MM.1S (cell line): ENCODE results near the gene FGF21.
"Not testable (repeated sequence)": the region's sequence is repeated elsewhere in the genome, so short reads cannot be mapped to it uniquely, and the experiment has no call there.

Experiments used
- DNase-seq: peaks from one replicate; pipeline ENCODE4 v3.0.0-alpha.2; 2015
- H2AFZ ChIP-seq: fragments of 300-600 bp; sonication (generic); 2 replicates; pipeline ENCODE4 v1.6.0; 2016; ENCODE audit warnings: antibody characterized with exemption, low read length
- H3F3A ChIP-seq: fragments of 300-600 bp; sonication (generic); 2 replicates; pipeline ENCODE4 v1.6.1; 2016; ENCODE audit warnings: mild to moderate bottlenecking, antibody characterized with exemption, low read length, moderate library complexity, mixed read lengths; ENCODE audit not compliant: insufficient read depth
- H3K27ac ChIP-seq: fragments of 300-600 bp; sonication (generic); 2 replicates; pipeline ENCODE4 v1.5.1; 2016; ENCODE audit warnings: mild to moderate bottlenecking, low read length
- H3K27me3 ChIP-seq: fragments of 300-600 bp; sonication (generic); replicated peaks from 2 replicates; pipeline ENCODE4 v1.6.0; 2016; ENCODE audit warnings: low read length; ENCODE audit not compliant: insufficient read depth
- H3K36me3 ChIP-seq: fragments of 300-600 bp; sonication (generic); replicated peaks from 2 replicates; pipeline ENCODE4 v1.6.1; 2016; ENCODE audit warnings: mild to moderate bottlenecking, low read length, mixed read lengths; ENCODE audit not compliant: insufficient read depth
- H3K4me1 ChIP-seq: fragments of 300-600 bp; sonication (generic); 2 replicates; pipeline ENCODE4 v1.6.1; 2016; ENCODE audit warnings: low read length, mixed read lengths
- H3K4me2 ChIP-seq: fragments of 300-600 bp; sonication (generic); 2 replicates; pipeline ENCODE4 v1.6.0; 2016; ENCODE audit warnings: low read depth, low read length
- H3K4me3 ChIP-seq: fragments of 300-600 bp; sonication (generic); 2 replicates; pipeline ENCODE4 v1.5.1; 2016; ENCODE audit warnings: low read length, mixed read lengths
- H3K79me2 ChIP-seq: fragments of 300-600 bp; sonication (generic); 2 replicates; pipeline ENCODE4 v1.6.1; 2016; ENCODE audit warnings: mixed run types, low read length, mixed read lengths
- H3K9ac ChIP-seq: fragments of 300-600 bp; sonication (generic); 2 replicates; pipeline ENCODE4 v1.6.1; 2016; ENCODE audit warnings: low read length, mixed read lengths
- H3K9me2 ChIP-seq: fragments of 300-600 bp; sonication (generic); replicated peaks from 2 replicates; pipeline ENCODE4 v1.6.1; 2016; ENCODE audit warnings: mild to moderate bottlenecking, low read length, mixed read lengths; ENCODE audit not compliant: insufficient read depth
- H3K9me3 ChIP-seq: fragments of 300-600 bp; sonication (generic); replicated peaks from 2 replicates; pipeline ENCODE4 v1.6.1; 2016; ENCODE audit warnings: mild to moderate bottlenecking, low read length, mixed read lengths; ENCODE audit not compliant: insufficient read depth
- H4K20me1 ChIP-seq: fragments of 300-600 bp; sonication (generic); 2 replicates; pipeline ENCODE4 v1.6.1; 2016; ENCODE audit warnings: mild to moderate bottlenecking, low read length, moderate library complexity, mixed read lengths; ENCODE audit not compliant: insufficient read depth
- CTCF ChIP-seq: fragments of 300-600 bp; sonication (generic); IDR thresholded peaks from 2 replicates; pipeline ENCODE4 v1.5.1; 2016; ENCODE audit warnings: antibody characterized with exemption, low read length, mixed read lengths
- EZH2 ChIP-seq: fragments of 300-600 bp; sonication (generic); optimal IDR thresholded peaks from 2 replicates; pipeline ENCODE3; 2017; ENCODE audit warnings: low read depth, mild to moderate bottlenecking, antibody characterized with exemption, low read length, mixed read lengths
- EZH2phosphoT487 ChIP-seq: fragments of 300-600 bp; sonication (generic); IDR thresholded peaks from 2 replicates; pipeline ENCODE4 v1.6.1; 2018; ENCODE audit warnings: antibody characterized with exemption, low read length

Gene FGF21

GRCh38 chr19:48779636-48780035 lies 24.3 kb downstream of the FGF21 start:
- Histone ChIP-seq H3F3A (0 out of 2 replicates have a peak, but pooled peaks cover 4% of the 10 kb centered on the region), H3K9ac (no peak overlapping the region), H3K4me2 (no peak overlapping the region), H3K27ac (no peak overlapping the region), H3K79me2 (no peaks in the 10 kb centered on the region), H3K9me3 (no peaks in the 10 kb centered on the region), H3K27me3 (peaks cover 62% of the 10 kb centered on the region), H4K20me1 (no peaks in the 10 kb centered on the region), H3K4me3 (no peak overlapping the region), H3K9me2 (no peaks in the 10 kb centered on the region), H2AFZ (no peak overlapping the region), H3K4me1 (peaks cover 9% of the 10 kb centered on the region), H3K36me3 (no peaks in the 10 kb centered on the region)
- DNase-seq, result no peak
- TF ChIP-seq EZH2phosphoT487 (no peak), EZH2 (no peak), CTCF (no peak)

GRCh38 chr19:48780631-48781391 lies 25.5 kb downstream of the FGF21 start:
- Histone ChIP-seq H3K27me3 (peaks cover 73% of the 10 kb centered on the region), H3K36me3 (no peaks in the 10 kb centered on the region), H3K4me2 (0 out of 2 replicates have a peak overlapping the region, but pooled peaks have one; percentile 13), H3K9me3 (no peaks in the 10 kb centered on the region), H3K27ac (no peak overlapping the region), H3K9me2 (no peaks in the 10 kb centered on the region), H3K9ac (no peak overlapping the region), H3K4me3 (no peak overlapping the region), H4K20me1 (no peaks in the 10 kb centered on the region), H3K79me2 (no peaks in the 10 kb centered on the region), H3K4me1 (peaks cover 9% of the 10 kb centered on the region), H2AFZ (no peak overlapping the region), H3F3A (0 out of 2 replicates have a peak, but pooled peaks cover 4% of the 10 kb centered on the region)
- TF ChIP-seq CTCF (no peak), EZH2 (no peak), EZH2phosphoT487 (no peak)
- DNase-seq, result peak; percentile 18

GRCh38 chr19:48784527-48784926 lies 29.2 kb downstream of the FGF21 start:
- H2AFZ ChIP-seq, result no peak overlapping the region
- no peak for DNase-seq
- TF ChIP-seq EZH2, result no peak
- TF ChIP-seq CTCF, result peak; percentile 20
- TF ChIP-seq EZH2phosphoT487, result no peak

GRCh38 chr19:48786422-48786821 lies 31.1 kb downstream of the FGF21 start:
- H3K79me2 ChIP-seq, H3F3A ChIP-seq, H3K9me3 ChIP-seq, H3K4me3 ChIP-seq, H3K4me2 ChIP-seq, H2AFZ ChIP-seq, H3K9ac ChIP-seq, H3K36me3 ChIP-seq, H3K4me1 ChIP-seq, H4K20me1 ChIP-seq, H3K9me2 ChIP-seq, DNase-seq, H3K27ac ChIP-seq: not testable (repeated sequence)
- H3K27me3 ChIP-seq, result peaks cover 39% of the 10 kb centered on the region

More at GRCh38 chr19:48784527-48784926, 29.2 kb downstream of the FGF21 start:
- Histone ChIP-seq H3K27me3 (peaks cover 50% of the 10 kb centered on the region), H3K4me2 (no peak overlapping the region), H3K4me3 (no peak overlapping the region), H3K9ac (no peak overlapping the region), H3K79me2 (no peaks in the 10 kb centered on the region), H3F3A (0 out of 2 replicates have a peak, but pooled peaks cover 4% of the 10 kb centered on the region), H3K27ac (no peak overlapping the region), H3K9me3 (no peaks in the 10 kb centered on the region), H3K4me1 (peaks cover 9% of the 10 kb centered on the region), H4K20me1 (no peaks in the 10 kb centered on the region), H3K36me3 (no peaks in the 10 kb centered on the region), H3K9me2 (no peaks in the 10 kb centered on the region)

- H3F3A ChIP-seq, H4K20me1 ChIP-seq, H3K4me2 ChIP-seq, H3K9me2 ChIP-seq, H3K4me1 ChIP-seq, H3K79me2 ChIP-seq, H2AFZ ChIP-seq, H3K27ac ChIP-seq, DNase-seq, H3K9ac ChIP-seq, H3K9me3 ChIP-seq, H3K36me3 ChIP-seq, H3K4me3 ChIP-seq: not testable (repeated sequence)
- peaks cover 32% of the 10 kb centered on the region for H3K27me3 ChIP-seq
Measured at GRCh38 chr19:48787331-48787730, 32.0 kb downstream of the FGF21 start.
